Cardiac muscle cell (in vitro differentiated cells and primary cell): ENCODE measurements around the gene ISM2. TPM values are rescaled to one million over a fixed set of nuclear protein-coding genes. Genes with fewer than 3 reads are reported as not detected.

ENCODE experiments used
- DNase-seq, 2 donors: peaks; one replicate each; pipeline versions ENCODE4 v3.0.0 to v3.0.0-alpha.2; 2010 to 2017; ENCODE audit warnings: low read depth in 1 of 2, low spot score in 1 of 2
- H3K27ac ChIP-seq: fragments of 200-600 bp; sonication (generic); 2 replicates; pipeline ENCODE4 v1.5.1; 2016
- H3K27me3 ChIP-seq: fragments of 200-600 bp; sonication (generic); 2 replicates; pipeline ENCODE4 v1.6.0; 2016; ENCODE audit warnings: control low read depth
- H3K36me3 ChIP-seq: fragments of 200-600 bp; sonication (generic); 2 replicates; pipeline ENCODE4 v1.5.1; 2016; ENCODE audit warnings: control low read depth
- H3K4me1 ChIP-seq: fragments of 200-600 bp; sonication (generic); 2 replicates; pipeline ENCODE4 v1.8.1; 2017; ENCODE audit warnings: low read depth, mild to moderate bottlenecking, mixed run types
- H3K4me3 ChIP-seq: fragments of 200-600 bp; sonication (generic); 2 replicates; pipeline ENCODE4 v1.5.1; 2016; ENCODE audit warnings: mild to moderate bottlenecking
- H3K9me3 ChIP-seq: fragments of 200-600 bp; sonication (generic); 2 replicates; pipeline ENCODE4 v1.5.1; 2017; ENCODE audit warnings: low read depth, mild to moderate bottlenecking, control low read depth
- polyA plus RNA-seq: library from polyadenylated mRNA; unstranded; fragments of >200 nt; fragmentation: Nextera tagmentation; extraction: Ambion mirVana; gene quantifications from 2 replicates; pipeline ENCODE4 v1.2.1, GENCODE V29; 2016
- total RNA-seq: library from RNA; depleted of rRNA; stranded (reverse); fragments of >200 nt; gene quantifications from 2 replicates; pipeline ENCODE4 v1.2.3, GENCODE V29; 2016
- TF ChIP-seq, protein P1 (sequence below): IDR thresholded peaks from 2 replicates; pipeline ENCODE4 v1.5.1; 2012; ENCODE audit warnings: low read depth, mild to moderate bottlenecking, low read length

ISM2 gene
- total and polyA plus RNA-seq, 2 experiments from 2014 or later, result 0.83 TPM; not detected in 1

DNA sequence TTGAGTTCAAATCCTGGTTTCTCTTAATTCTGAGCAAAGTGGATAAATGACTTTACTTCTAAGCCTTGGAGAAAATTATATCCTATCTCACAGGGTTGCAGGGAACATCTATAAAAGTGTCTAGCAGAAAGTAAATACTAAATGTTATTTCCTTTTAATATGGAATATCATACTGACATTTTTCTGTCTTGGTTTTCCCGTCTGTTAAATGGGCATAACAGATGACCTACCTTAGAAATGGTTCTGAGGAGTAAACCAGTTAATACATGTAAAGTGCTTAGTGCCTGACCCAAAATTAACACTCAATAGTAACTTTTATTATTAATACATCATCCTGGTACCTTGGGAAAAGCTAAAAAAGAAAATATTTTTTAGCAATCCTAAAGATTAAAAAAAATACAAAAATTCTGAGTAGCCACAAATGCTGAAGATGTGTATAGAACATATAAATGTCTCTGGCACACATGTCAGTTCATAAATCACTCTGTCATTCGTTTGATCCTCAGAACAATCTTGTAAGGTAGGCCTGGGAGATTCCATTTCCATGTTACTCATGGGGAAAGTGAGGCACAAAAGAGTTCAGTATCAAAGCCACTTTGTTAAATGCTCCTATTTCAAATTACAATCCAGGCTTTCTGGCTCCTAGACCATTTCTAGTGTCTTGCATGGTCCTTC is 42.5 kb downstream of the ISM2 start:
- H3K4me3 ChIP-seq, result peak overlapping the region; percentile 71
- H3K27ac ChIP-seq, result peak overlapping the region; percentile 70
- peaks cover 7% of the 10 kb centered on the region for H3K36me3 ChIP-seq
- H3K9me3 ChIP-seq, result no peaks in the 10 kb centered on the region
- no peak for DNase-seq
- TF ChIP-seq, protein P1, sequence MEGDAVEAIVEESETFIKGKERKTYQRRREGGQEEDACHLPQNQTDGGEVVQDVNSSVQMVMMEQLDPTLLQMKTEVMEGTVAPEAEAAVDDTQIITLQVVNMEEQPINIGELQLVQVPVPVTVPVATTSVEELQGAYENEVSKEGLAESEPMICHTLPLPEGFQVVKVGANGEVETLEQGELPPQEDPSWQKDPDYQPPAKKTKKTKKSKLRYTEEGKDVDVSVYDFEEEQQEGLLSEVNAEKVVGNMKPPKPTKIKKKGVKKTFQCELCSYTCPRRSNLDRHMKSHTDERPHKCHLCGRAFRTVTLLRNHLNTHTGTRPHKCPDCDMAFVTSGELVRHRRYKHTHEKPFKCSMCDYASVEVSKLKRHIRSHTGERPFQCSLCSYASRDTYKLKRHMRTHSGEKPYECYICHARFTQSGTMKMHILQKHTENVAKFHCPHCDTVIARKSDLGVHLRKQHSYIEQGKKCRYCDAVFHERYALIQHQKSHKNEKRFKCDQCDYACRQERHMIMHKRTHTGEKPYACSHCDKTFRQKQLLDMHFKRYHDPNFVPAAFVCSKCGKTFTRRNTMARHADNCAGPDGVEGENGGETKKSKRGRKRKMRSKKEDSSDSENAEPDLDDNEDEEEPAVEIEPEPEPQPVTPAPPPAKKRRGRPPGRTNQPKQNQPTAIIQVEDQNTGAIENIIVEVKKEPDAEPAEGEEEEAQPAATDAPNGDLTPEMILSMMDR, result no peak
- H3K4me1 ChIP-seq, result peaks cover 6% of the 10 kb centered on the region
- H3K27me3 ChIP-seq, result no peaks in the 10 kb centered on the region

DNA sequence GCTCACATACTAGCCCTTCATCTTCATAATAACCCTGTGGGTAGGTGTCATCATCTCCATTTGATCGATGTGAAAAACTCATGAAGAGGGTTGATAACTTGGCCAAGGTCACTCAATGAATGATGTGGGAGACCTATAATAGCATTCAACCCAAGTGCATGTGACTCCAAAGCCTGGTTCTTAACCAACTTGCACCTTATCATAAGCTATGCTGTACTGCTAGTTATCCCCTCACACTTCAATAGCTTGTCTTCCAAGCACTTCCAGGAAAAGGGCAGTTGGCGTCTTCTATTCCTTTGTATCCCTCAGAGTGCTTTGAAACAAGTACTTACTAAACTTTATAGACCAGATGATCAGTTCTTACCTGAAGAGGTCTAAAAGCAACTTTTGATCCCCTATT is 56.4 kb downstream of the ISM2 start:
- H3K9me3 ChIP-seq, result no peaks in the 10 kb centered on the region
- H3K4me1 ChIP-seq, result no peaks in the 10 kb centered on the region
- TF ChIP-seq, protein P1, result no peak
- no peak overlapping the region for H3K4me3 ChIP-seq
- no peak for DNase-seq
- peaks cover 41% of the 10 kb centered on the region for H3K36me3 ChIP-seq
- no peak overlapping the region for H3K27ac ChIP-seq
- H3K27me3 ChIP-seq, result no peaks in the 10 kb centered on the region

DNA sequence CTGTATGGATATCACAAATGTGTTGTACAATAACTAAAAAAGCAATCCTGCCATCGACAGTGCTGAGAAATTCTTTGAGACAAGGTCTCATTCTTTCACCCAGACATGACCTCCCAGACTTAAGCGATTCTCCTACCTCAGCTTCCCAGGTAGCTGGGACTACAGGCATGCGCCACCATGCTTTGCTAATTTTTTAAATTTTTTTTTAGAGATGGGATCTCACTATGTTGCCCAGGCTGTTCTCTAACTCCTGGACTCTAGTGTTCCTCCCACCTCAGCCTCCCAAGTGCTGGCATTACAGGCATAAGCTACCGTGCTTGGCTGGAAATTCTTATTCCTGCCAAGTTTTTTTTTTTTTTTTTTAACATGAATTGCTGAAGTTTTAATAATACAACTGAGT is 58.8 kb downstream of the ISM2 start:
- H3K27ac ChIP-seq, result no peak overlapping the region
- H3K9me3 ChIP-seq, result no peaks in the 10 kb centered on the region
- DNase-seq, result no peak
- TF ChIP-seq, protein P1, result no peak
- no peak overlapping the region for H3K4me3 ChIP-seq
- no peaks in the 10 kb centered on the region for H3K4me1 ChIP-seq
- peaks cover 45% of the 10 kb centered on the region for H3K36me3 ChIP-seq
- no peaks in the 10 kb centered on the region for H3K27me3 ChIP-seq

DNA sequence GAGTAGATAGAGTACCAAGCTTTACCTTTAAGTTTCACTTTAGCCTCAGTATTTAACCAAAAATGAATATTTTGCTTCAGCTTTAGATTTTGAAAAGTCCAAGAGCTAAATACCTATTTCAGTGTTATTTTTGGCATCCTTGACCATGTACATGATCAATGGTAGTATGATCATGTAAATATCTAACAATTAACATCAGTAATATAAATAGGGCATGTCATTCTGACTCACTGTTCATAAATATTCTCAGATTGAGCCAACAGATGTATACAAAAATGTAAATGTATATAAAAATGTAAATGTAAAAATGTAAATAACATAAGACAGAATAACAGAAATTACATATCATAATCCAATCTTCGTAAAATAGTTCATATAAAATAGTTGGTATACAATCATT is 60.0 kb downstream of the ISM2 start:
- TF ChIP-seq, protein P1, result no peak
- no peaks in the 10 kb centered on the region for H3K9me3 ChIP-seq
- no peak for DNase-seq
- no peak overlapping the region for H3K4me3 ChIP-seq
- H3K36me3 ChIP-seq, result peaks cover 52% of the 10 kb centered on the region
- no peaks in the 10 kb centered on the region for H3K4me1 ChIP-seq
- H3K27ac ChIP-seq, result no peak overlapping the region
- H3K27me3 ChIP-seq, result no peaks in the 10 kb centered on the region

DNA sequence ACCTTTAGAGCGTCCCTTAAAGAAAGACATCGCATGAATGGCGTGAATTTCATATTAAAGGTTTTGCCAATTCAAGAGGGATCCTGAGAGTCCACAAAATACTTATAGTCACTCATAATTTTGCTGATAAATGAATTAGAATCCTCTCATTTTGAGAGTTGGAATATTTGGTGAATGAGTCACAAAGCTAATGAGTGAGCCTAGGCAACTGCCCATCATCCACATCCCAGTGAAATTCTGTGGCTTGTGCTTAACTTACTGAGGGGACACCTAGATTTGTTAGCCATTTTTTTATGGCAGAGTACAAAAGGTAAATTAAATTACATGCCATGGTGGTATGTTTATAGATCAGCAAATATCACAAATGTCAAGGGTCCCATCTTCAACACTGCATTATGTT is 62.6 kb downstream of the ISM2 start:
- H3K4me3 ChIP-seq, result no peak overlapping the region
- H3K27ac ChIP-seq, result no peak overlapping the region
- TF ChIP-seq, protein P1, result no peak
- no peaks in the 10 kb centered on the region for H3K4me1 ChIP-seq
- no peaks in the 10 kb centered on the region for H3K9me3 ChIP-seq
- H3K27me3 ChIP-seq, result no peaks in the 10 kb centered on the region
- DNase-seq, result no peak
- peaks cover 49% of the 10 kb centered on the region for H3K36me3 ChIP-seq
